PC-9 (cell line): ENCODE measurements around the gene SNX32. TPM values are rescaled to one million over a fixed set of nuclear protein-coding genes. Genes with fewer than 3 reads are reported as not detected.
A peak's percentile ranks its signal among the peaks of the same experiment; 100 is the strongest.

ENCODE experiments used
- BruUV-seq: library from RNA; stranded (reverse); fragments of 400-500 nt; replicated peaks from 2 replicates; lab custom pipeline; 2021; lab: Mats Ljungman, UMichigan
- CTCF ChIA-PET: fragments of 300-600 bp; sonication (Branson Sonifier 250); formaldehyde crosslinking; loops from one replicate; lab custom pipeline; 2022; ENCODE audit warnings: antibody characterized with exemption; lab: Charles Lee
- POLR2A ChIA-PET: fragments of 300-600 bp; sonication (Branson Sonifier 250); formaldehyde crosslinking; loops from one replicate; lab custom pipeline; 2022; ENCODE audit warnings: antibody characterized with exemption; ENCODE audit not compliant: unreplicated experiment; lab: Charles Lee
- DNase-seq, 2 experiments: peaks; one replicate each; pipeline versions ENCODE4 v3.0.0 to v3.0.0-alpha.2; 2015 to 2022; ENCODE audit warnings: mixed read lengths in 1 of 2
- H2AFZ ChIP-seq: fragments of 200-600 bp; sonication (generic); 2 replicates; pipeline ENCODE4 v1.8.1; 2017; ENCODE audit warnings: antibody characterized with exemption
- H3F3A ChIP-seq: fragments of 200-600 bp; sonication (generic); 2 replicates; pipeline ENCODE4 v1.8.1; 2017; ENCODE audit warnings: antibody characterized with exemption, mild to moderate bottlenecking, low read depth; ENCODE audit not compliant: insufficient read depth
- H3K27ac ChIP-seq: fragments of 200-600 bp; sonication (generic); 2 replicates; pipeline ENCODE4 v1.6.1; 2016; ENCODE audit warnings: mixed run types
- H3K27me3 ChIP-seq: fragments of 200-600 bp; sonication (generic); 2 replicates; pipeline ENCODE4 v1.6.1; 2016; ENCODE audit warnings: low read depth, mixed run types; ENCODE audit not compliant: insufficient read depth
- H3K36me3 ChIP-seq: fragments of 200-600 bp; sonication (generic); 2 replicates; pipeline ENCODE4 v1.6.1; 2016; ENCODE audit warnings: low read depth, mixed run types
- H3K4me1 ChIP-seq: fragments of 200-600 bp; sonication (generic); replicated peaks from 2 replicates; pipeline ENCODE4 v1.6.1; 2016; ENCODE audit warnings: mixed run types; ENCODE audit not compliant: insufficient read depth
- H3K4me2 ChIP-seq: fragments of 200-600 bp; sonication (generic); 2 replicates; pipeline ENCODE4 v1.6.1; 2017; ENCODE audit warnings: mixed run types
- H3K4me3 ChIP-seq: fragments of 200-600 bp; sonication (generic); 2 replicates; pipeline ENCODE4 v1.6.1; 2016; ENCODE audit warnings: mixed run types
- H3K79me2 ChIP-seq: fragments of 200-600 bp; sonication (generic); 2 replicates; pipeline ENCODE4 v1.6.1; 2017; ENCODE audit warnings: low read depth, mixed run types
- H3K9me2 ChIP-seq: fragments of 200-600 bp; sonication (generic); 2 replicates; pipeline ENCODE4 v1.8.1; 2017; ENCODE audit warnings: mild to moderate bottlenecking; ENCODE audit not compliant: insufficient read depth
- H3K9me3 ChIP-seq: fragments of 200-600 bp; sonication (generic); 2 replicates; pipeline ENCODE4 v1.8.1; 2016; ENCODE audit warnings: low read depth; ENCODE audit not compliant: insufficient read depth
- H4K20me1 ChIP-seq: fragments of 200-600 bp; sonication (generic); 2 replicates; pipeline ENCODE4 v1.8.1; 2017; ENCODE audit not compliant: insufficient read depth
- CTCF ChIP-seq: fragments of 200-600 bp; sonication (generic); conservative IDR thresholded peaks from 2 replicates; pipeline ENCODE4 v1.6.1; 2017; ENCODE audit warnings: mixed run types, antibody characterized with exemption, mild to moderate bottlenecking, moderate library complexity
- EZH2 ChIP-seq: fragments of 200-600 bp; sonication (generic); IDR thresholded peaks from 2 replicates; pipeline ENCODE4 v1.8.0; 2017; ENCODE audit warnings: antibody characterized with exemption, low read depth
- intact Hi-C: fragments of 100-400 bp; cut with micrococcal nuclease; formaldehyde crosslinking; loops from one replicate; pipeline ENCODE4 v1.10.0; 2022; ENCODE audit not compliant: unreplicated experiment
- total RNA-seq: library from RNA; stranded (reverse); gene quantifications from 2 replicates; pipeline ENCODE4 v1.2.3, GENCODE V29; 2021

The SNX32 gene
- total RNA-seq, 1 experiment from 2014 or later, result not detected

- H3F3A ChIP-seq, result peaks cover 31% of the 10 kb centered on the region
- H2AFZ ChIP-seq, result no peak overlapping the region
- no peak overlapping the region for H3K27ac ChIP-seq
- no TSS peak for BruUV-seq
- peak overlapping the region; percentile 50 for H3K4me3 ChIP-seq
- no peaks in the 10 kb centered on the region for H3K9me2 ChIP-seq
- CTCF ChIA-PET, result no interaction called here
- H3K79me2 ChIP-seq, result peaks cover 35% of the 10 kb centered on the region
- H3K27me3 ChIP-seq, result no peaks in the 10 kb centered on the region
- peaks cover 45% of the 10 kb centered on the region for H3K4me1 ChIP-seq
- H3K36me3 ChIP-seq, result no peaks in the 10 kb centered on the region
- H4K20me1 ChIP-seq, result no peaks in the 10 kb centered on the region; the same call in 1 of the 2 replicates
- TF ChIP-seq EZH2, result no peak
- no peak for TF ChIP-seq CTCF
- DNase-seq, result no peak
- POLR2A ChIA-PET, result interaction anchor here (0.6 to 0.7 kb wide), 6 partner anchors 74 to 737 kb away, joined by 4 to 6 read pairs (median 6); partner anchors contain the start of gene MUS81
- intact Hi-C loops, result loop anchor here (2.0 to 10.0 kb wide), 2 partner anchors 73 to 291 kb away; partner anchors contain the start of genes CFL1 and MALAT1
- peak overlapping the region; percentile 89 for H3K4me2 ChIP-seq
- no peaks in the 10 kb centered on the region for H3K9me3 ChIP-seq
These were observed 47.6 kb upstream of the SNX32 start for GRCh38 chr11:65786008-65786785.

GRCh38 chr11:65786786-65787636 is 46.8 kb upstream of the SNX32 start, which contains the start of gene OVOL1:
TSS of gene OVOL1 (plus strand) at chr11:65787063. CDS start at chr11:65787374, 311 bp downstream.
- ChIA-PET CTCF (no interaction called here), POLR2A (interaction anchor here (0.6 to 0.7 kb wide), 6 partner anchors 73 to 738 kb away, joined by 4 to 6 read pairs (median 6); partner anchors contain the start of gene MUS81)
- intact Hi-C loops, result loop anchor here (2.0 to 10.0 kb wide), 2 partner anchors 72 to 292 kb away; partner anchors contain the start of genes CFL1 and MALAT1
- no TSS peak for BruUV-seq
- DNase-seq, result peak; percentile 87 to 93
- H3K27me3 ChIP-seq, result no peaks in the 10 kb centered on the region
- peak within 1 kb of the TSS; percentile 68 for H3K27ac ChIP-seq
- peaks cover 40% of the 10 kb centered on the region for H3K79me2 ChIP-seq
- H2AFZ ChIP-seq, result peak within 1 kb of the TSS; percentile 88
- TF ChIP-seq CTCF (no peak), EZH2 (no peak)
- H3K4me2 ChIP-seq, result peak within 1 kb of the TSS; percentile 98
- no peaks in the 10 kb centered on the region for H3K9me3 ChIP-seq
- H3F3A ChIP-seq, result peaks cover 30% of the 10 kb centered on the region
- peaks cover 47% of the 10 kb centered on the region for H3K4me1 ChIP-seq
- H3K4me3 ChIP-seq, result peak within 1 kb of the TSS; percentile 93
- no peaks in the 10 kb centered on the region for H3K9me2 ChIP-seq
- H3K36me3 ChIP-seq, result no peaks in the 10 kb centered on the region
- no peaks in the 10 kb centered on the region; the same call in 1 of the 2 replicates for H4K20me1 ChIP-seq
